NCI-H1930 (cell line): ENCODE results near the gene LRRC25.
"Not testable (repeated sequence)": the region's sequence is repeated elsewhere in the genome, so short reads cannot be mapped to it uniquely, and the experiment has no call there.

ENCODE experiments used
- DNase-seq, 2 experiments: peaks; one replicate each; lab custom pipeline; 2025; lab: John Stamatoyannopoulos, UW

Gene LRRC25

DNA sequence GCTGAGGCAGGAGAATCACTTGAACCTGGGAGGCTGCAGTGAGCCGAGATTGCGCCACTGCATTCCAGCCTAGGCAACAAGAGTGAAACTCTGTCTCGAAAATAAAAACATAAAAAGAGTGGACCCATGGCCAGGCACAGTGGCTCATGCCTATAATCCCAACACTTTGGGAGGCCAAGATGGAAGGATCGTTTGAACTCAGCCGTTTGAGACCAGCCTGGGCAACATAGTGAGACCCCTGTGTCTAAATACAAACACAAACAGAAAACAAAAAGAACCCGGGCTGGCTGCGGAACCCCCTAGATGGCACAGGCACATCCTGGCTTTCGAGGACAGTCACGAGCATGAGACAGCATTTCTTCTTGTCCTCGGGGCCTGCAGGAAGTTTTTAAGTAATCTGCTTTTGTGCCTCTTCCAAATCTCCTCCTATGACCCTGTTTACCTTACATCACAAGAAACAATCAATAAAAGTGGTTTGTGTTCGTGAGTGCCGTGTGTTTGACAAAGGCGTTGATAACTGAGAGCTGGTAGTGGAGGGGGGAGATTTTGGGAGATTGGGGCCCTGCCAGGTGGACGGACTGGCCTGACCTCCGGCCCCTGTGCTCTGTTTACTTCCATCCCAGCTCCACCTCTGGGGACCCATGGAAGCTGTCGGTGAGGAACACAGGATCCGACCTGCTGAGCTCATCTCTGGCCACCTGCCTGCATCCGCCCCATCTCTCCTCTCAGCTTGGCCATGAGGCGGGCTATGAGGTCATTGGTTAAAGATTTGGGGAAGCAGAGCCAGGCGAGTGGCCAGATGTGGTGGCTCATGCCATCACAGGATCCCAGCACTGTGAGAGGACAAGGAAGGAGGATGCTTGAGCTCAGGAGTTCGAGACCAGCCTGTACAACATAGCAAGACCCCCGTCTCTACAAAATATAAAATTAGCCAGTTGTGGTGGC is 17.3 kb downstream of the LRRC25 start:
- no peak for DNase-seq

DNA sequence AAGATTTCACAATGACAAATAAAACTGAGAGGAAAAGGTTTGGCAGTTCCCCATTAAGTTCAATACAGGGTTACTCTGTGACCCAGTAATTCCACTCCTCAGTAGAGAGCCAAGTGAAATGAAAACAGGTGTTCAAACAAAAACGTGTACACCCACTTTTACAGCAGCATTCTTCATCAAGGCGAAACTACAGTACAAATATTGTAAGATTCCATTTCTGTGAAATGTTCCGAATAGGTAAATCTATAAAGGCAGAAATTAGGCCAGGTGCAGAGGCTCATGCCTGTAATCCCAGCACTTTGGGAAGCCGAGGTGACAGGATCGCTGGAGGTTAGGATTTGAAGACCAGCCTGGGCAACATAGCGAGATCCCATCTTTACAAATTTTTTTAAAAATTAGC is 20.4 kb downstream of the LRRC25 start:
- no peak for DNase-seq

GRCh38 chr19:18373892-18374629 is 23.4 kb downstream of the LRRC25 start:
- no peak for DNase-seq

- no peak for DNase-seq
Observed at GRCh38 chr19:18373407-18373891, 24.0 kb downstream of the LRRC25 start.

- DNase-seq: no peak
Observed at GRCh38 chr19:18368504-18369222, 28.8 kb downstream of the LRRC25 start.

GRCh38 chr19:18366021-18366435 is 31.4 kb downstream of the LRRC25 start:
- no peak for DNase-seq

DNA sequence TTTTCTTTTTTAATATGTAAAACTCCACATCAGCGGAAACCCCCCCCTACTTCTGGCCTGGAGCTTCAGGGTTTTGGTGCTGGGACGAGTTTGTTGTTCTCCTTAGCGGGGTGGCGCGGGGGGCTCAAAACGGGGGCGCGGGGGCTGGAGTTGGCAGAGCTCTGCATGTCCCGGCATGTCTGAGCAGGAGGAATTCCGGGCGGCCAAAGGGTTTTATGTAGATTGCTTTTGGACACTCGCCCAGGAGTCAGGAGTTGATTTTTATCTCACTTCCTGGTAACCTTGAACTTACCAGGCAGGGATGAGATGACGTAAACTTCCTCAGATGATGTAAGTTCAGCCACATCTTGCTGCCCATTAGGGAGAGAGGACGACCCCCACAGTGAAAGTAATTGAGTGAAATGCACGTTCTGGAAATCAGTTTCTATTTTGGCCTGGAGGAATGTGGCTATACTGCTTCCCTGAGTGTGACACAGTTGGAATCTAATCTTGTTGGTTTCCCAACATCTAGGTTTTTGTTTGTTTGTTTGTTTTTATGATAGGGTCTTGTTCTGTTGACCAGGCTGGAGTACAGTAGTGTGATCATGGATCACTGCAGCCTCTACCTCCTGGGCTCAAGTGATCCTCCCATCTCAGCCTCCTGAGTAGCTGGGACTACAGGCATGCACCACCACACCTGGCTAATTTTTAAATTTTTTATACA is 32.4 kb downstream of the LRRC25 start:
- DNase-seq: no peak

DNA sequence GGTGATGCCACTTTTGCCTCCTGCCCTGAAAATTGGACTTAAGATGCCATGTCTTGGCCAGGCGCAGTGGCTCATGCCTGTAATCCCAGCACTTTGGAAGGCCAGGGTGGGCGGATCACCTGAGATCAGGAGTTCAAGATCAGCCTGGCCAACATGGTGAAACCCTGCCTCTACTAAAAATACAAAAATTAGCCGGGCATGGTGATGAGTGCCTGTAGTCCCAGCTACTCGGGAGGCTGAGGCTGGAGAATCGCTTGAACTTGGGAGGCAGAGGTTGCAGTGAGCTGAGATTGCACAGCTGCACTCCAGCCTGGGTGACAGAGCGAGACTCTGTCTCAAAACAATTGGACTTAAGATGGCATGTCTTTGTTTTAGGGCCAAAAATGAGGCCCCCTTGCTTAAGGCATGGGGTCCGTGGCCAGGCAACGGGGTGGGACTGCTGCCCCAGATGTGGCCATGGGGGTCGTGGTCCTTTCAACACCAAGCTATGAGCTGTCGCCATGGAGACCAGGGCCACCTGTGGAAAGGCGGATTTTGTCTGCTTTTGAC is 33.1 kb downstream of the LRRC25 start:
- not testable (repeated sequence) for DNase-seq

DNA sequence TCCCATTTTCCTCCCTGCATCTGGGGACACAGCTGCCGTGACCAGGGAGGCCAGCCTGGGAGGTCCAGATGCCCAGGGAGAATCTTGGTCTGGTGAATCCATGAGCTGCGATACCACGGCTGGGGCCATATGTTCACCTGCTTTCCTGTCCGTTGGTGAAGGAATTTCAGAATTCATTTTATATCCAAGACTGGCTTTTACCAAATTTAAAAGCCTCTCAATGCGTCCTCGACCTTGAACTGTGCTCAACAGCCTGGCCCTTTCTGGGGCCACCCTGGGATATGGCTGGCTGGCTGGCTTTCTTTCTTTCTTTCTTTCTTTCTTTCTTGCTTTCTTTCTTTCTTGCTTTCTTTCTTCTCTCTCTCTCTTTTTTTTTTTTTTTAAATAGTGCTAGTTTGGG is 33.6 kb downstream of the LRRC25 start:
- DNase-seq: no peak

GRCh38 chr19:18362934-18363542 is 34.4 kb downstream of the LRRC25 start:
- no peak for DNase-seq

GRCh38 chr19:18361646-18362045 is 35.8 kb downstream of the LRRC25 start:
- DNase-seq: no peak

DNA sequence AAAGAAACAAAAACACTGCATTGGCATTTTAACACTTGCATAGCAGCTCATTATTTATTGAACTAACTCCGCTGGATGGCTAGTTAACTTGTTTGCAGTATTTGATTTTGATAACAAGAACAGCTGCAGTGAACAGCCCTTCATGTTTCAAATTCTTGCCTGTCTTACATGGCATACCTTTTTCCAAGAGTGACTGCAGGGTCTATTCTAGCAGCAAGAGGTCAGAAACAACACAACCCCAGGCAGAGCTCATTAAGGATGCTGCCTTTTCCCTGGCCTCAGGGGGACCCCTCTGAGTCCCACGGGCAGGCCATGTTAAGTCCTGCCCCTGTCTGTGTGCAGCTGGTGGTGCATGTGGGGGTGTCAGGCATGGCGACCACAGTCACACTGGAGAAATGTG is 40.4 kb downstream of the LRRC25 start:
- no peak for DNase-seq

DNA sequence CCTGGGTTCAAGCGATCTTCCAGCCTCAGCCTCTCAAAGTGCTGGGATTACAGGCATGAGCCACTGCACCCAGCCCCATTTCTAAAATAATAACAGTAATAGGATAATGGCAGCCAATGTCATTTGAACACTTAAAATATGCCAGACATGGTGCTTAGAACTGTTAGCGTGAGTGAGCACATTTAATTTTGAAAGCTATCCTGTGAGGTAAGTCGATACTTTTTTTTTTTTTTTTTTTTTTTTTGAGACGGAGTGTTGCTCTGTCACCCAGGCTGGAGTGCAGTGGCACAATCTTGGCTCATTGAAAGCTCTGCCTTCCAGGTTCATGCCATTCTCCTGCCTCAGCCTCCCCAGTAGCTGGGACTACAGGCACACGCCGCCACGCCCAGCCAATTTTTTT is 42.7 kb downstream of the LRRC25 start:
- not testable (repeated sequence) for DNase-seq

- no peak for DNase-seq
Observed at GRCh38 chr19:18353378-18354005, 43.9 kb downstream of the LRRC25 start.

- DNase-seq: no peak
Observed at GRCh38 chr19:18351544-18351943, 45.9 kb downstream of the LRRC25 start.

GRCh38 chr19:18350490-18350889 is 46.9 kb downstream of the LRRC25 start:
- DNase-seq: no peak

GRCh38 chr19:18349524-18350128 is 47.8 kb downstream of the LRRC25 start:
- DNase-seq: no peak

- DNase-seq: not testable (repeated sequence)
Observed at GRCh38 chr19:18348818-18349339, 48.5 kb downstream of the LRRC25 start.

DNA sequence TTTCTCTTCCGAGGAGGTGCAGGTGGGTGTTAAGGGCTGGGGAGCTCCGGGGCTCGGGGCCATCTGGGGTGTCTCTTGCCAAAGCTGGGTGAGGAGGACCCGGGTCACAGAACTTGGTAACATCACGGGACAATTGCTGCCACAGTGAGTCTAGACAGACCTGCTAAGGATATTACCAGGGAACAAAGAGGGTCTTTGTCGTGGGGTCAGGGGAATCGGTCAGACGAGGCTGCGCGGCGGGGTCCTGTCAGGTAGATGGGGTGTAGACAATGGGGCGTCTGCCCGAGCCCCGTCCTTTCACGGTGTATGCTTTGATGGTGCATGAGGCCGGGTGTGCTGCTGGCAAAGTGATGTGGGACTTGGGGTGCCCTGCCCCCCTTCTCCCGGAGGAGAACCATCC is 49.3 kb downstream of the LRRC25 start:
- DNase-seq: no peak

DNA sequence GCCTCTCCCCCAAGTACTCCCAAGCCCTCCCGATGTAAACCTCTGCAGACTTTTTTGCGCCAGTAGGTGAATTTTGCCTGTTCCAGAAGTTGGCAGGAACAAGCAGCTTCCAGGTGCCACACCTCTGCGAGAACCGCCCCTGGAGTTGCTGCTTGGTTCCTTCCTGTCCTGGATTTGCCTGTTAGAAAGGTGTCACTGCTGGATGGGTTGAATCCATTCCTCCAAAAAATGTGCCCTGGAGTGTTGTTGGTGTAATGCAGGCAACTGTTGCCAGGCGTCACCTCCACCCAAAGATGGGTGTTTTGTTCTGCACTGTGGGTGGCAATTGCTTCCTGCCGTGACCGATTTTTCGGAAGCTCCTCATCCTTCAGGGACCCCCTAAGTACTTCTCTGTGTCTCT is 51.3 kb downstream of the LRRC25 start:
- no peak for DNase-seq
